Measurements from ENCODE around the gene NRXN3. TPM values are rescaled to one million over a fixed set of nuclear protein-coding genes. Genes with fewer than 3 reads are reported as not detected.

The NRXN3 gene
- total and polyA plus RNA-seq, 5 donors, result 1.5 to 4.7 (median 4.0) TPM

DNA sequence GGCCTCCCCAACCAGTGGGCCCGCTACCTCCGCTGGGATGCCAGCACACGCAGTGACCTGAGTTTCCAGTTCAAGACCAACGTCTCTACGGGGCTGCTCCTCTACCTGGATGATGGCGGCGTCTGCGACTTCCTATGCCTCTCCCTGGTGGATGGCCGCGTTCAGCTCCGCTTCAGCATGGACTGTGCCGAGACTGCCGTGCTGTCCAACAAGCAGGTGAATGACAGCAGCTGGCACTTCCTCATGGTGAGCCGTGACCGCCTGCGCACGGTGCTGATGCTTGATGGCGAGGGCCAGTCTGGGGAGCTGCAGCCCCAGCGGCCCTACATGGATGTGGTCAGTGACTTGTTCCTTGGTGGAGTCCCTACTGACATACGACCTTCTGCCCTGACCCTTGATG, 73.0 kb downstream of the NRXN3 start:
- no peaks in the 10 kb centered on the region for H3K27me3 ChIP-seq (ENCODE audit: control insufficient read depth, insufficient read depth)
- no peak overlapping the region for H3K4me3 ChIP-seq (ENCODE audit: low read length)
- H3K27ac ChIP-seq (ENCODE audit: low read length), result no peak overlapping the region
- ATAC-seq (no peak), DNase-seq (no peak)
- 92% methylated on average over 20 of the region's 20 CpGs for WGBS
- H3K4me1 ChIP-seq (ENCODE audit: control insufficient read depth, insufficient read depth, low read length), result no peaks in the 10 kb centered on the region
- no peaks in the 10 kb centered on the region for H3K9me3 ChIP-seq (ENCODE audit: control insufficient read depth, low read length)
- intact Hi-C loops (cut with DNase I), result no loop called here

DNA sequence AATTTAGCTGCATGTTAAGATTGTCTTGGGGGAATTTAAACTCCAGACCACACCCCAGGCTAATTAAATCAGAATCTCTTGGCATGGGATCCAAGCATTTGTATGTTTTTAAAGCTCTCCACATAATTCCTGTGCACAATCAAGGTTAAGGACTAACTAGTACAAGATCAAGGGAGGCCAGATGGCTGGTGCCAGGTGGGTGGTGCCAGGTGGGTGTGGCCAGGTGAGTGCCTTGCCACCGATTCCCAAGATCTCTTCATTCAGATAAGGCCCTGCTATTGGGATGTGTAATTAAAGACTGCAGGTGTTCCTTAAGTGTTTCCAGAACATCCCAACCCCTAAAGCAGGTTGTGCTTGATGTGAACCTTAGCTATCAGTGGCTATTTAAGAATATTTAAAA, 75.1 kb downstream of the NRXN3 start:
- Histone ChIP-seq H3K9me3 (ENCODE audit: control insufficient read depth, low read length) (no peaks in the 10 kb centered on the region), H3K27ac (ENCODE audit: low read length) (no peak overlapping the region), H3K4me1 (ENCODE audit: control insufficient read depth, insufficient read depth, low read length) (no peaks in the 10 kb centered on the region), H3K4me3 (ENCODE audit: low read length) (no peak overlapping the region), H3K27me3 (ENCODE audit: control insufficient read depth, insufficient read depth) (no peaks in the 10 kb centered on the region)
- 54% methylated on average over 1 of the region's 1 CpG for WGBS
- no peak for DNase-seq
- intact Hi-C loops (cut with DNase I), result no loop called here
- no peak for ATAC-seq

DNA sequence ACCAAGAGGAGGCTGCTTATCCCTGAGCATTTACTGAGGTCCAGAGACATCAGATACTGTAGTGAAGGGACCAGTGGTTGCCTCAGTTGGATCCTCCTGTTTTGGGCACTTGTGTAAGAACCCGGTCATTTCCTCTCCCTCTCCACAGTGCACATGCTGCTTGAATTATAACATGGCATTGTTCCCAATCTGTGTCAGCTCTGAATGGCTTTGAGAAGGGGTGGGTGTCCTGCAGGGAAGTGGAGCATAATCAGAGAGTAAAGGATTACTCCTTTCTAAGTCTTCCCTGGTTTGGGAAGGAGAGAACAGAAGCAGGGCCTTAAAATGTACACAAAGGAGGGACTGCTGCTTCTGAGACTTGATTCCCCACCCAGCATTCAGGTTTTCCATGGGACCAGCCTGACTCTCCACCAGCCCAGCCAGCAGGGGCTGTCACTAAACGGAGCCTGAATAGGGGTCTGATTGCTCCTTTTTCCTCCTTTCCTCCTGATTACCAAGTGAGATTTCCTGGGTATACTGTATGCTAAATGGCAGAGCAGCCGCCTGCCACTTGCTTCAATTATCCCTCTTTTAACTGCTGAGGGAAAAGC, 78.4 kb downstream of the NRXN3 start:
- Histone ChIP-seq H3K27ac (ENCODE audit: low read length) (no peak overlapping the region), H3K9me3 (ENCODE audit: control insufficient read depth, low read length) (no peaks in the 10 kb centered on the region), H3K4me1 (ENCODE audit: control insufficient read depth, insufficient read depth, low read length) (no peaks in the 10 kb centered on the region), H3K4me3 (ENCODE audit: low read length) (no peak overlapping the region), H3K27me3 (ENCODE audit: control insufficient read depth, insufficient read depth) (no peaks in the 10 kb centered on the region)
- ATAC-seq (no peak), DNase-seq (no peak)
- WGBS, result 29% methylated on average over 3 of the region's 3 CpGs
- intact Hi-C loops (cut with DNase I), result no loop called here

DNA sequence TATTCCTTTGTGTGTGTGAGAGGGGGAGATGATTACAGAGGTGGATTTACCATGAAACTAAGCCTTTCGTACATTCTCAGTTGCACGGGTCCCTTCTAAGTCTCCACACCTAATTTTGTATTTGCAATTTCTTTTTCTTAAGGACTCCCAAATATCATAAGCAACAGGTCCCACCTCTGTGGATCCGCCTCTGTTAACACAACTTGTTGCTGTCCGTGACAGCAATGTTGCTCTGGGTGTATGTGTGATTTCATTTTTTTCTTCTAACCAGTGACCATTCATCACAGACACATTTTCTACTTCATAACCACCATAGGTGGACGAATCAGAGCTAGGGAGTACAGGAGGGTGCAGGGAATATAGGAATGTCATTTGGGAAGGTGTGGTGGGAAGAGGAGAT, 81.1 kb downstream of the NRXN3 start:
- H3K4me3 ChIP-seq (ENCODE audit: low read length), result no peak overlapping the region
- DNase-seq (no peak), ATAC-seq (no peak)
- intact Hi-C loops (cut with DNase I), result no loop called here
- H3K9me3 ChIP-seq (ENCODE audit: control insufficient read depth, low read length), result no peaks in the 10 kb centered on the region
- no peak overlapping the region for H3K27ac ChIP-seq (ENCODE audit: low read length)
- H3K4me1 ChIP-seq (ENCODE audit: control insufficient read depth, insufficient read depth, low read length), result no peaks in the 10 kb centered on the region
- 75% methylated on average over 5 of the region's 5 CpGs for WGBS
- H3K27me3 ChIP-seq (ENCODE audit: control insufficient read depth, insufficient read depth), result no peaks in the 10 kb centered on the region

DNA sequence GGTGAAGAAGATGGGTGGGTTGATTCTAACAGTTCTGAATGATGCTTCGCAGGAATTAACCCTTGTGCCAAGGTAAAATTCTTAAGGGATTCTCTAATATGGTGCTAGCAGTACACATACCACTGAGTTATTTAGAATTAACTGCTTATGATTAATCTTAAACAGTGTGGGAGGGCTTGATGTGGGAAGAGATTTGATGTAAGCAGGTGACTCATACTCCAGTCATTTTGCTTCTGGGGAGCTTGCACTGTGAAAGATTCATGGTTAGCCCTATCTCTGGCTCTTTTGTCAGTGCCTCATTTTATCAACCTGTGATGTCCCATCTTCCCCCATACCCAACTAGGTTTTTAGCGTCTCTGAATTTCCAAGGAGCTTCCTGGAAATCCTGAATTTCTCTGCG, 83.8 kb downstream of the NRXN3 start:
- Histone ChIP-seq H3K27ac (ENCODE audit: low read length) (no peak overlapping the region), H3K4me1 (ENCODE audit: control insufficient read depth, insufficient read depth, low read length) (no peaks in the 10 kb centered on the region), H3K4me3 (ENCODE audit: low read length) (no peak overlapping the region), H3K9me3 (ENCODE audit: control insufficient read depth, low read length) (no peaks in the 10 kb centered on the region), H3K27me3 (ENCODE audit: control insufficient read depth, insufficient read depth) (no peaks in the 10 kb centered on the region)
- DNase-seq (no peak), ATAC-seq (no peak)
- intact Hi-C loops (cut with DNase I), result no loop called here
- WGBS, result 82% methylated on average over 3 of the region's 3 CpGs

DNA sequence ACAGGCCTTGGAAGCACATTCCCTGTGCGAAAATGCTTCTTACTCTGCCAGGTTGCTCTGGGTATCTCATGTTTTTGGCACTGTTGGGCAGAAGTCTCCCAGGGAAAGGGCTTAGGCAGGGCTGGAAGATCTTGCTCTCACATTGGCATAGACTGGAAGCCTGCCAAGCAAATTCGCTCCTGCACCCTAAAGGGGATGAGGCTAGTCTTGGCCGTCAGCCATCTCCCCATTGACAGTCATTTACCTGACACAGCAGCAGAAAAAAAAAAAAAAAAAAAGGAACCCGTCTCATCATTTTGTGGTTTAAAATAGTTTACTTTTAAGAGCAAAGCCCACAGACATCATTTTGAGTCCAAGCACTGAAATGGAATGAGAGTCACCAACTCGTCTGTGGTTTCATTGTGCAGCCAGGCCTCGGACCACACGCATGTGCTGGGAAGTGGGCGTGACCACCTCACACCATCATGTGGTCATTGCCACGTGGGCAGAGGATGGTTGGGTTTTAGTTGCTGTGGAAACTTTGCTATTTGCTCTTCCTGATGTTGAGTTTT, 84.8 kb downstream of the NRXN3 start:
- Histone ChIP-seq H3K27ac (ENCODE audit: low read length) (no peak overlapping the region), H3K9me3 (ENCODE audit: control insufficient read depth, low read length) (no peaks in the 10 kb centered on the region), H3K4me1 (ENCODE audit: control insufficient read depth, insufficient read depth, low read length) (no peaks in the 10 kb centered on the region), H3K27me3 (ENCODE audit: control insufficient read depth, insufficient read depth) (no peaks in the 10 kb centered on the region), H3K4me3 (ENCODE audit: low read length) (no peak overlapping the region)
- intact Hi-C loops (cut with DNase I), result no loop called here
- WGBS, result 58% methylated on average over 9 of the region's 9 CpGs
- ATAC-seq (no peak), DNase-seq (no peak)

DNA sequence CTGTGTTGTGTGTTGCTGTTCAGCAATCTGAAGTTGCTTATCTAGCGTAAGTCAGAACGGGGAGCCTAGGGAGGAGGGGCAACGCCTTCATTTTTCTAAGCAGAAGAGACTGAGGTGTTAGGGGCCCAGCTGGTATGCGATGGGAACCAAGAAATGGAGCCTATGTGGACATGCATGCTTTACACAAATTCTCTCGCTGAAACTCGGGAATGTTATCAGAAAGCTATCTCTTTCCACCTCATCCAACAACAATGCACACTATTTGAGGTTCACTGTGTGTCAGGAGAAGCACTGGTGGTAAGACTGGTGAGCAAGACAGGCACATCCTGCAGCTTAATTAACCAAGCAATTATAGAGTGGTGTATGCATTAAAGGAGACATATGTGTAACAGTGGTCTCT, 89.7 kb downstream of the NRXN3 start:
- 26% methylated on average over 6 of the region's 6 CpGs for WGBS
- no peaks in the 10 kb centered on the region for H3K9me3 ChIP-seq (ENCODE audit: control insufficient read depth, low read length)

DNA sequence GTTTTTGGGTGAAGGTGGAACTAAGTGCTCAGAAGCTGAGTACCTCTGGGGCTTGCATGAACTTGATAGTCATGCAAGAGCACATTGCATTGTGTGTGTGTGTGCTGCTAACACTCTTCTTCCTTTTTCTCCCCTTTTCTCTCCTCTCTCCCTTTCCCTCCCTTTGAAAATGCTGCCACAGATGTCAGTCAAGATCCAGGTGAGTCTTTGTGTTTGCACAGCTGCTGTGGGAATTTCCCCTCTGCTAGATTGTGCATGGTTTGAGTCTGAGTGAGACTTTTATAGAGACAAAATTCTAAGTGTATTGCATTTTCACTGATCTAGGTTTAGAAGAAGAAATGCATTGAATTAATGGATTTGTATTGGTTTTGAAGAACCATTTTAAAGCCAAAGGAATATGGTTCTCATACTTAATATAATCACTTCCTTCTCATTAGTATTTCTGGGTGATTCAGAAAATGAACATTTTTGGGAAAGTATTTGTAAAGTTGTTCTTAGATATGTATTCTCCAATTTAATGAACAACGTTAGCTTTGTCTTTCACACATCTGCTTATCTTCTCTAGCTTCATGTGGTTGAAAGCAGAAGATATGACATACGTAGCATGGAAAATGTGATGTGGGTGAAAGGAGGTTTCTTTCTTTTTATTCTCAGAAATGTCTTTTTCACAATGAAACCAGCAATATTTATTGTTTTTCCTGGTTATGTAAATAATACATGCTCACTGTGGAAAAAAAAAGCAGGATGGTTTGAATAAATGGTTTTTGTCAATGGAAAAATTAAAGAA, 108.5 kb downstream of the NRXN3 start:
- Histone ChIP-seq H3K4me1 (ENCODE audit: control insufficient read depth, insufficient read depth, low read length) (no peaks in the 10 kb centered on the region), H3K27ac (ENCODE audit: low read length) (no peak overlapping the region), H3K27me3 (ENCODE audit: control insufficient read depth, insufficient read depth) (no peaks in the 10 kb centered on the region), H3K9me3 (ENCODE audit: control insufficient read depth, low read length) (no peaks in the 10 kb centered on the region), H3K4me3 (ENCODE audit: low read length) (no peak overlapping the region)
- intact Hi-C loops (cut with DNase I), result no loop called here
- 30% methylated on average over 2 of the region's 2 CpGs for WGBS
- DNase-seq (no peak), ATAC-seq (no peak)

More for the DNA sequence above, 89.7 kb downstream of the NRXN3 start:
- H3K27ac ChIP-seq (ENCODE audit: low read length), result no peak overlapping the region
- DNase-seq (no peak), ATAC-seq (no peak)
- intact Hi-C loops (cut with DNase I), result no loop called here
- H3K4me1 ChIP-seq (ENCODE audit: control insufficient read depth, insufficient read depth, low read length), result no peaks in the 10 kb centered on the region
- H3K4me3 ChIP-seq (ENCODE audit: low read length), result no peak overlapping the region
- no peaks in the 10 kb centered on the region for H3K27me3 ChIP-seq (ENCODE audit: control insufficient read depth, insufficient read depth)

DNA sequence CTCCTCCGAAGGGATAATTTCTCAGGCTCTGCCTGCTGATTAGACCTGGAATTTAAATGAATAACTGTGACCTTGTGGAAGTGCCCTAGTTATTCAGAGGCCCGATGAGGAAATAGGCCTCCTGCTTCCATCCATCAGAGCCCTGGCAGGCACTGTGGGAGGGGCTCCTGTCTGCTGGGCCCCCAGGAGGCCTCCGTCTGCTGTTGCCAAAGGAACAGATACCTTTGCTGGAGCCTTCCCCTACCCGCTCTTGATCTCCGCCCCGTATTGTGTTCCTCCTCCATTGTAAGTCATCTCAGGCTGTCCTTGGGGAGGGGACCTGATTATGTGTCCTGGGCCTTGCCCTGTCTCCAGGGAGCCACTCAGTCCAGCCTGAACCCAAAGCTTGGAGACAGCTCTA, 112.3 kb downstream of the NRXN3 start:
- no peak for DNase-seq
- Histone ChIP-seq H3K27ac (ENCODE audit: low read length) (no peak overlapping the region), H3K4me3 (ENCODE audit: low read length) (no peak overlapping the region), H3K9me3 (ENCODE audit: control insufficient read depth, low read length) (no peaks in the 10 kb centered on the region), H3K4me1 (ENCODE audit: control insufficient read depth, insufficient read depth, low read length) (no peaks in the 10 kb centered on the region), H3K27me3 (ENCODE audit: control insufficient read depth, insufficient read depth) (no peaks in the 10 kb centered on the region)
- ATAC-seq, result no peak
- intact Hi-C loops (cut with DNase I), result no loop called here
- 47% methylated on average over 6 of the region's 6 CpGs for WGBS

DNA sequence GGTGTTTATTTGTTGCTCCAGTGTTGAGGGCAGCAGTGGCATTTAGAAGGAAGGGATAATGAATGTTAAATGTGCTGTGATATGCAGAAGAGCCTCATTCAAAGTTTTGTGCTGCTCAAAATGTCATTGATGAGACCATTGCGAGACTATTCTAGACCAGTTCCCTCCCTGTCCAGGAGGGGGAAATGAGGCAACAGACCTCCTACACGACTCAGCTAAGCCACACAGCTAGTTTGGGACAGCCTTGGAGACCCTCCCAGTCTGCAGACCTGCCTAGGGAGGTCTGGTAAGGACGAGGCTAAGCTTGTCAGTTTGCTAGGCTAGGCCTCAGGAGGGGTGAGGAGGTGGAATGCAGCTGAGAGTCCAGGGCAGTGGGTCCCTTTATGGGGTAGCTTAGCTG, 116.0 kb downstream of the NRXN3 start:
- intact Hi-C loops (cut with DNase I), result no loop called here
- no peaks in the 10 kb centered on the region for H3K27me3 ChIP-seq (ENCODE audit: control insufficient read depth, insufficient read depth)
- no peak overlapping the region for H3K27ac ChIP-seq (ENCODE audit: low read length)
- H3K9me3 ChIP-seq (ENCODE audit: control insufficient read depth, low read length), result no peaks in the 10 kb centered on the region
- DNase-seq (no peak), ATAC-seq (no peak)
- 43% methylated on average over 3 of the region's 3 CpGs for WGBS
- H3K4me3 ChIP-seq (ENCODE audit: low read length), result no peak overlapping the region
- no peaks in the 10 kb centered on the region for H3K4me1 ChIP-seq (ENCODE audit: control insufficient read depth, insufficient read depth, low read length)

DNA sequence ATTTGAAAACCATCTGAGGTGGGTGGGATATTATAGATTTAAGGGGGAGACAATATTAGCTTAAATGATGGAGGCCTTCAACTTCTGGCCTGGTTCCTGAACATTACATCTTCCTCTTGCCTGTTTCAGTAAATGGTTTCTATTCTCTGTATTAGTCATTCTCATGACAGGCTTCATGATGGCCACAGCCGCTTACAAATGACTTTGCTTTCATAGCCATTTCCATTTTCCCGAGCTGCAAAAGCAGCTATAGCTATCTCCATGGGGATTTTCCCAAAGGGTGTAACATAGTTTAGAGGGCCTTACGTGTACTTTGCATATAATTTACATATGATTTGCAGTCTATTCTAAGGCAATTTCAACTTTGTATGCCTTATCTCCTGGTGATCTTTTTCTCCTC, 121.8 kb downstream of the NRXN3 start:
- H3K9me3 ChIP-seq (ENCODE audit: control insufficient read depth, low read length), result no peaks in the 10 kb centered on the region
- intact Hi-C loops (cut with DNase I), result no loop called here
- H3K27ac ChIP-seq (ENCODE audit: low read length), result no peak overlapping the region
- no peaks in the 10 kb centered on the region for H3K4me1 ChIP-seq (ENCODE audit: control insufficient read depth, insufficient read depth, low read length)
- H3K27me3 ChIP-seq (ENCODE audit: control insufficient read depth, insufficient read depth), result no peaks in the 10 kb centered on the region
- 66% methylated on average over 3 of the region's 3 CpGs for WGBS
- no peak overlapping the region for H3K4me3 ChIP-seq (ENCODE audit: low read length)
- no peak for ATAC-seq
- DNase-seq, result no peak
